Mesothelial cell of epicardium (in vitro differentiated cells): ENCODE data around the gene HEPHL1. TPM values are rescaled to one million over a fixed set of nuclear protein-coding genes. Genes with fewer than 3 reads are reported as not detected.

Experiments
- DNase-seq, 2 experiments: peaks; one replicate each; pipeline ENCODE4 v3.0.0; 2021; ENCODE audit warnings: low spot score in 2 of 2; ENCODE audit not compliant: unreplicated experiment in 2 of 2
- H3K27ac Mint-ChIP-seq: 2 replicates; pipeline ENCODE4 v1.8.0; 2021; ENCODE audit warnings: mixed read lengths
- H3K27me3 Mint-ChIP-seq: 2 replicates; pipeline ENCODE4 v1.8.0; 2021; ENCODE audit warnings: low read depth, mixed read lengths
- H3K36me3 Mint-ChIP-seq: 2 replicates; pipeline ENCODE4 v1.8.0; 2021; ENCODE audit warnings: mixed read lengths
- H3K4me1 Mint-ChIP-seq: 2 replicates; pipeline ENCODE4 v1.8.0; 2021; ENCODE audit warnings: mixed read lengths
- H3K4me3 Mint-ChIP-seq: 2 replicates; pipeline ENCODE4 v1.8.0; 2021; ENCODE audit warnings: mild to moderate bottlenecking, moderate library complexity, mixed read lengths
- H3K9me3 Mint-ChIP-seq: 2 replicates; pipeline ENCODE4 v1.8.0; 2021; ENCODE audit warnings: mixed read lengths
- CTCF ChIP-seq: fragments of 200-600 bp; sonication (generic); IDR thresholded peaks from one replicate; pipeline ENCODE4 v1.5.0; 2021; ENCODE audit warnings: antibody characterized with exemption; ENCODE audit not compliant: unreplicated experiment
- total RNA-seq: library from RNA; stranded (reverse); gene quantifications from 3 replicates; pipeline ENCODE4 v1.2.1, GENCODE V29; 2021

Gene HEPHL1
- total RNA-seq, 1 donor from 2014 or later: not detected

- H3K36me3 Mint-ChIP-seq: no peaks in the 10 kb centered on the region
- H3K27ac Mint-ChIP-seq: no peak overlapping the region
- H3K9me3 Mint-ChIP-seq: peaks cover 14% of the 10 kb centered on the region
- H3K4me3 Mint-ChIP-seq: no peak overlapping the region
- H3K27me3 Mint-ChIP-seq: peaks cover 29% of the 10 kb centered on the region
- TF ChIP-seq CTCF: no peak
- no peak for DNase-seq
- no peaks in the 10 kb centered on the region for H3K4me1 Mint-ChIP-seq
Observed at GRCh38 chr11:94011478-94011877, 9.7 kb upstream of the HEPHL1 start.

GRCh38 chr11:94017446-94017845 is 3.7 kb upstream of the HEPHL1 start:
- Mint-ChIP-seq H3K9me3 (peaks cover 17% of the 10 kb centered on the region), H3K4me3 (no peak overlapping the region), H3K4me1 (no peaks in the 10 kb centered on the region), H3K27ac (no peak overlapping the region), H3K36me3 (no peaks in the 10 kb centered on the region), H3K27me3 (peaks cover 1% of the 10 kb centered on the region)
- TF ChIP-seq CTCF: no peak
- DNase-seq: no peak

- H3K27ac Mint-ChIP-seq: no peak overlapping the region
- H3K36me3 Mint-ChIP-seq: no peaks in the 10 kb centered on the region
- no peaks in the 10 kb centered on the region for H3K4me1 Mint-ChIP-seq
- no peak for DNase-seq
- TF ChIP-seq CTCF: no peak
- no peak overlapping the region for H3K4me3 Mint-ChIP-seq
- peaks cover 13% of the 10 kb centered on the region for H3K9me3 Mint-ChIP-seq
- H3K27me3 Mint-ChIP-seq: peaks cover 4% of the 10 kb centered on the region
Observed at GRCh38 chr11:94018721-94019120, 2.4 kb upstream of the HEPHL1 start.

- H3K9me3 Mint-ChIP-seq: peaks cover 12% of the 10 kb centered on the region
- TF ChIP-seq CTCF: no peak
- H3K36me3 Mint-ChIP-seq: peaks cover 4% of the 10 kb centered on the region
- H3K4me3 Mint-ChIP-seq: no peak overlapping the region
- H3K27ac Mint-ChIP-seq: no peak overlapping the region
- no peak for DNase-seq
- H3K4me1 Mint-ChIP-seq: peaks cover 6% of the 10 kb centered on the region
- H3K27me3 Mint-ChIP-seq: peaks cover 4% of the 10 kb centered on the region
Observed at GRCh38 chr11:94023856-94024255, 2.7 kb downstream of the HEPHL1 start.

- H3K4me1 Mint-ChIP-seq: peaks cover 6% of the 10 kb centered on the region
Observed at GRCh38 chr11:94024547-94024946, 3.4 kb downstream of the HEPHL1 start.

More at GRCh38 chr11:94024547-94024946, 3.4 kb downstream of the HEPHL1 start:
- Mint-ChIP-seq H3K9me3 (peaks cover 12% of the 10 kb centered on the region), H3K27me3 (peaks cover 4% of the 10 kb centered on the region), H3K27ac (no peak overlapping the region), H3K36me3 (peaks cover 4% of the 10 kb centered on the region), H3K4me3 (no peak overlapping the region)
- no peak for DNase-seq
- TF ChIP-seq CTCF: no peak
